ENCODE results near the gene PHYH.

GRCh38 chr10:13347500-13348156 lies 47.8 kb upstream of the PHYH start:
- TF ChIP-seq CTCF (IDR thresholded peaks at IDR 0.05) (no peak), ETV6 (CRISPR knock-in tag; IDR thresholded peaks at IDR 0.05) (no peak), TEAD1 (CRISPR knock-in tag; IDR thresholded peaks at IDR 0.05) (no peak), FOXJ3 (CRISPR knock-in tag; IDR thresholded peaks at IDR 0.05; ENCODE audit: borderline replicate concordance) (no peak), FOXP1 (CRISPR knock-in tag; IDR thresholded peaks at IDR 0.05; ENCODE audit: borderline replicate concordance) (no peak)
- TF ChIP-seq, protein P1, sequence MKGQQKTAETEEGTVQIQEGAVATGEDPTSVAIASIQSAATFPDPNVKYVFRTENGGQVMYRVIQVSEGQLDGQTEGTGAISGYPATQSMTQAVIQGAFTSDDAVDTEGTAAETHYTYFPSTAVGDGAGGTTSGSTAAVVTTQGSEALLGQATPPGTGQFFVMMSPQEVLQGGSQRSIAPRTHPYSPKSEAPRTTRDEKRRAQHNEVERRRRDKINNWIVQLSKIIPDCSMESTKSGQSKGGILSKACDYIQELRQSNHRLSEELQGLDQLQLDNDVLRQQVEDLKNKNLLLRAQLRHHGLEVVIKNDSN (CRISPR knock-in tag; IDR thresholded peaks at IDR 0.05): no peak
- TF ChIP-seq, protein P2, sequence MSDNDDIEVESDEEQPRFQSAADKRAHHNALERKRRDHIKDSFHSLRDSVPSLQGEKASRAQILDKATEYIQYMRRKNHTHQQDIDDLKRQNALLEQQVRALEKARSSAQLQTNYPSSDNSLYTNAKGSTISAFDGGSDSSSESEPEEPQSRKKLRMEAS (CRISPR knock-in tag; IDR thresholded peaks at IDR 0.05): no peak

All from WTC11 (cell line).